Progenitor cell of endocrine pancreas (in vitro differentiated cells): Measurements from ENCODE around the gene ZSCAN25. TPM values are rescaled to one million over a fixed set of nuclear protein-coding genes. Genes with fewer than 3 reads are reported as not detected.
"Not testable (repeated sequence)": the region's sequence is repeated elsewhere in the genome, so short reads cannot be mapped to it uniquely, and the experiment has no call there.

ENCODE experiments used
- DNase-seq: peaks from one replicate; pipeline ENCODE4 v3.0.0; 2021; ENCODE audit warnings: low spot score; ENCODE audit not compliant: unreplicated experiment
- H3K27ac Mint-ChIP-seq: 2 replicates; pipeline ENCODE4 v1.8.0; 2021; ENCODE audit warnings: mild to moderate bottlenecking, moderate library complexity, mixed read lengths
- H3K27me3 Mint-ChIP-seq: 2 replicates; pipeline ENCODE4 v1.8.0; 2021; ENCODE audit warnings: mixed read lengths
- H3K36me3 Mint-ChIP-seq: 2 replicates; pipeline ENCODE4 v1.8.0; 2022; ENCODE audit warnings: mixed read lengths; ENCODE audit not compliant: insufficient read depth
- H3K4me1 Mint-ChIP-seq: 2 replicates; pipeline ENCODE4 v1.8.0; 2021; ENCODE audit warnings: low read depth, mixed read lengths
- H3K4me3 Mint-ChIP-seq: 2 replicates; pipeline ENCODE4 v1.8.0; 2021; ENCODE audit warnings: low read depth, mild to moderate bottlenecking, moderate library complexity, mixed read lengths
- H3K9me3 Mint-ChIP-seq: 2 replicates; pipeline ENCODE4 v1.8.0; 2021; ENCODE audit warnings: low read depth, mixed read lengths
- total RNA-seq: library from RNA; stranded (reverse); gene quantifications from 2 replicates; pipeline ENCODE4 v1.2.1, GENCODE V29; 2021
- TF ChIP-seq, protein P1 (sequence below): fragments of 200-600 bp; sonication (generic); IDR thresholded peaks from one replicate; pipeline ENCODE4 v1.5.0; 2021; ENCODE audit warnings: antibody characterized with exemption, mild to moderate bottlenecking; ENCODE audit not compliant: unreplicated experiment

Gene ZSCAN25
- total RNA-seq, 1 donor from 2014 or later: 27.9 TPM

DNA sequence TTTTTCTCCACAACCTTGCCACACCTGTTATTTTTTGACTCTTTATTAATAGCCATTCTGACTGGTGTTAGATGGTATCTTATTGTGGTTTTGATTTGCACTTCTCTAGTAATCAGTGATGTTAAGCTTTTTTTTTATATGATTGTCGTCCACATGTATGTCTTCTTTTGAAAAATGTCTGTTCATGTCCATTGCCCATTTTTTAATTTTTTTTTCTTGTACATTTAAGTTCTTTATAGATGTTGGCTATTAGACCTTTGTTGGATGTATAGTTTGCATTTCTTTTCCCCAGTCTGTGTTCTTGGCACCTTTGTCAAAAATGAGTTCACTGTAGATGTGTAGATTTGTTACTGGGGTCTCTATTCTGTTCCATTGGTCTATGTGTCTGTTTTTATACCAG lies 28.8 kb downstream of the ZSCAN25 start:
- no peaks in the 10 kb centered on the region for H3K27me3 Mint-ChIP-seq
- H3K36me3 Mint-ChIP-seq: peaks cover 18% of the 10 kb centered on the region
- no peaks in the 10 kb centered on the region for H3K4me1 Mint-ChIP-seq
- H3K4me3 Mint-ChIP-seq: no peak overlapping the region
- no peak for DNase-seq
- peaks cover 12% of the 10 kb centered on the region for H3K9me3 Mint-ChIP-seq
- H3K27ac Mint-ChIP-seq: no peak overlapping the region
- TF ChIP-seq, protein P1, sequence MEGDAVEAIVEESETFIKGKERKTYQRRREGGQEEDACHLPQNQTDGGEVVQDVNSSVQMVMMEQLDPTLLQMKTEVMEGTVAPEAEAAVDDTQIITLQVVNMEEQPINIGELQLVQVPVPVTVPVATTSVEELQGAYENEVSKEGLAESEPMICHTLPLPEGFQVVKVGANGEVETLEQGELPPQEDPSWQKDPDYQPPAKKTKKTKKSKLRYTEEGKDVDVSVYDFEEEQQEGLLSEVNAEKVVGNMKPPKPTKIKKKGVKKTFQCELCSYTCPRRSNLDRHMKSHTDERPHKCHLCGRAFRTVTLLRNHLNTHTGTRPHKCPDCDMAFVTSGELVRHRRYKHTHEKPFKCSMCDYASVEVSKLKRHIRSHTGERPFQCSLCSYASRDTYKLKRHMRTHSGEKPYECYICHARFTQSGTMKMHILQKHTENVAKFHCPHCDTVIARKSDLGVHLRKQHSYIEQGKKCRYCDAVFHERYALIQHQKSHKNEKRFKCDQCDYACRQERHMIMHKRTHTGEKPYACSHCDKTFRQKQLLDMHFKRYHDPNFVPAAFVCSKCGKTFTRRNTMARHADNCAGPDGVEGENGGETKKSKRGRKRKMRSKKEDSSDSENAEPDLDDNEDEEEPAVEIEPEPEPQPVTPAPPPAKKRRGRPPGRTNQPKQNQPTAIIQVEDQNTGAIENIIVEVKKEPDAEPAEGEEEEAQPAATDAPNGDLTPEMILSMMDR: no peak

DNA sequence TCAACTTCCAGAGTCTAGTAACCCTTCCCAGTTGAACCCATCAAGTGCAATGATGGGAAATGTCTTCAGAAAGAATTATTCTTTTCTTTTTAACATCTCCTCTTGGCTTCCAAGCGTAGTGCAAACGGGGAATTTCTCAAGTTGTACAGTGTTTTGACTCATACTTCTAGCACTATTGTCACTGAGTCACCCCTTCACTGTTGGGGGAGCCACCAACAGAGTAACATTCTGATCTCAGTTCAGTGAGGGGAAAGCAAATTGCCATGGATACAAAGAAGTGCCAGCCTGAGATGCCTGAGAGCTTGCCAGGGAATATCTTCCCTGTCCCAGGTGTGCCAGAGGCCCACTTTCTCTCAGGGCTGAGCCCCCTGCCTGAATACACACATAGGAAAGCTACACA lies 32.1 kb downstream of the ZSCAN25 start:
- Mint-ChIP-seq H3K4me1 (no peaks in the 10 kb centered on the region), H3K27ac (no peak overlapping the region)

DNA sequence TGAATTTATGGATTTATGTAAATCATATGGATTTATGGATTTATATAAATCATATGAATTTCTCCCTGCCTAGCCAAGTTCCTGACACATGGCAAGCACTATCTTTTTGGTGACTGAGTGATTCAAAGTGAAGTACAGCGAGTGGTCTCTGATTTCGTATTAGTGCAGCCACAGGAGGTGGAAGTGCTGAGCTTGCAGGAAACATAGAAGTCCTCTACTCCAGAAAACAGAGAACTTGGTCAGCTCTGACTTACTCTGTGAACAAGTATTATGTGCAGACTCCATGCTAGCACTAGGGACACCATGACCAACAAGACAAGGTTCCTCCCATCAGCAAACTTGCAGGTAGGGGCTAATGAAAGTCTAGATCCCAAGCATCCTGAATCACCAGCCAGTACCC lies 34.5 kb downstream of the ZSCAN25 start:
- H3K9me3 Mint-ChIP-seq: peaks cover 7% of the 10 kb centered on the region
- no peak overlapping the region for H3K4me3 Mint-ChIP-seq
- H3K27me3 Mint-ChIP-seq: no peaks in the 10 kb centered on the region
- TF ChIP-seq, protein P1: no peak
- peaks cover 10% of the 10 kb centered on the region for H3K36me3 Mint-ChIP-seq
- no peak for DNase-seq
- no peaks in the 10 kb centered on the region for H3K4me1 Mint-ChIP-seq
- H3K27ac Mint-ChIP-seq: no peak overlapping the region

More for the DNA sequence above, 32.1 kb downstream of the ZSCAN25 start:
- Mint-ChIP-seq H3K9me3 (peaks cover 15% of the 10 kb centered on the region), H3K27me3 (no peaks in the 10 kb centered on the region), H3K36me3 (peaks cover 18% of the 10 kb centered on the region), H3K4me3 (no peak overlapping the region)
- DNase-seq: no peak
- TF ChIP-seq, protein P1: no peak

DNA sequence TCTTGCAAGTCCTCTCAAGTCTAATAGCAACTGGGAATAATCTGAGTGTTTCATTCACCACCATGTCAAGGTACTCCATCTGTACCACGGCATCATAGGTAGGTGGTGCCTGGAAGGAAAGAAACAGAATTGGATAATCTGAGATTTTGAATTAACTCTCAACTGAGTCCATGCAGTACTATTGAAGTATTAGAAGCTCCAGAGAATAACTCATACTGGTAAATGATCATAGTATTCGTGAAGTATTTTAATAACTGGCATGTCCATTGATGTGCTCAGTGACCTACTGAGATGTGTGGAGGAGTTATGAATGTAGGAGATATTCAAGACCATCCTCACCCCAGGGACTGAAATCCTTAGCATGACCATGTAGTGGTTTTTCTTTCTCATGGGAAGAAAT lies 35.9 kb downstream of the ZSCAN25 start:
- Mint-ChIP-seq H3K27ac (no peak overlapping the region), H3K9me3 (peaks cover 16% of the 10 kb centered on the region), H3K27me3 (no peaks in the 10 kb centered on the region), H3K4me3 (no peak overlapping the region), H3K36me3 (peaks cover 17% of the 10 kb centered on the region), H3K4me1 (no peaks in the 10 kb centered on the region)
- DNase-seq: no peak
- TF ChIP-seq, protein P1: no peak

DNA sequence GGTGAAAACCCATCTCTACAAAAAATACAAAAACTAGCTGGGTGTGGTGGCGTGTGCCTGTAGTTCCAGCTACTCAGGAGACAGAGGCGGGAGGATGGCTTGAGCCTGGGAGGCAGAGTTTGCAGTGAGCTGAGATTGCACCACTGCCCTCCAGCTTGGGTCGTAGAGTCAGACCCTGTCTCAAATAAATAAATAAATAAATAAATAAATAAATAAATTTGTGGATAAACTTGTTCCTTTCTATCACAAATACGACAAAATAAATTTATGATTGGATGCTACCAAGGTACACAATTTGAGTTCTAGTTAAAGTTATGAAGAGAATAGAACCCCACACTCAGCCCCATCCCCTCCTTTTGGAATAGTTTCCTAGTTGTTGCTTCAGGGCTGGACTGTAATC lies 36.5 kb downstream of the ZSCAN25 start:
- not testable (repeated sequence) for DNase-seq, H3K4me3 Mint-ChIP-seq, H3K27ac Mint-ChIP-seq, H3K4me1 Mint-ChIP-seq, H3K27me3 Mint-ChIP-seq
- peaks cover 21% of the 10 kb centered on the region for H3K36me3 Mint-ChIP-seq
- peaks cover 18% of the 10 kb centered on the region for H3K9me3 Mint-ChIP-seq

DNA sequence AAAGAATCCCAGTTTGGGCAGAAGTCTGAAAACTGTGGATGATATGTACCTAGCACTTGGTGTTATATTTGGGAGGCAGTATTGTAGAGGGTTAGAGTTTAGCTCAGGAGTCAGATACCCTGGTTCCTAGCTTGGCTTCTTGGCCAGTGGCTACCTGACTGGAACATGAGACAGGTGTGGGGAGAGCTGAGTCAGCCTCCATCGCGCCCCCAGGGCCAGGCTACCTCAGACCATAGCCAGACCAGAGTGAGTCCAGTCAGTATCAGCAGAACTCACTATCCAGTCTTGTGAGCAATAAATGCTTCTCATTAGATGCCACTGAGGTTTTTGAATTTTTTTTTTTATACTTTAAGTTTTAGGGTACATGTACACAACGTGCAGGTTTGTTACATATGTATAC lies 37.0 kb downstream of the ZSCAN25 start:
- peaks cover 22% of the 10 kb centered on the region for H3K36me3 Mint-ChIP-seq
- no peak overlapping the region for H3K27ac Mint-ChIP-seq
- TF ChIP-seq, protein P1: no peak
- H3K27me3 Mint-ChIP-seq: no peaks in the 10 kb centered on the region
- peaks cover 20% of the 10 kb centered on the region for H3K9me3 Mint-ChIP-seq
- H3K4me3 Mint-ChIP-seq: no peak overlapping the region
- DNase-seq: no peak
- H3K4me1 Mint-ChIP-seq: no peaks in the 10 kb centered on the region

DNA sequence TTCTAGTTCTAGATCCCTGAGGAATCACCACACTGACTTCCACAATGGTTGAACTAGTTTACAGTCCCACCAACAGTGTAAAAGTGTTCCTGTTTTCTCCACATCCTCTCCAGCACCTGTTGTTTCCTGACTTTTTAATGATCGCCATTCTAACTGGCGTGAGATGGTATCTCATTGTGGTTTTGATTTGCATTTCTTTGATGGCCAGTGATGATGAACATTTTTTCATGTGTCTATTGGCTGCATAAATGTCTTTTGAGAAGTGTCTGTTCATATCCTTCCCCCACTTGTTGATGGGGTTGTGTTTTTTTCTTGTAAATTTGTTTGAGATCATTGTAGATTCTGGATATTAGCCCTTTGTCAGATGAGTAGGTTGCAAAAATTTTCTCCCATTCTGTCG lies 37.9 kb downstream of the ZSCAN25 start:
- Mint-ChIP-seq H3K9me3 (peaks cover 24% of the 10 kb centered on the region), H3K36me3 (peaks cover 26% of the 10 kb centered on the region)
- H3K27me3 Mint-ChIP-seq, H3K27ac Mint-ChIP-seq, H3K4me3 Mint-ChIP-seq, H3K4me1 Mint-ChIP-seq, DNase-seq: not testable (repeated sequence)

DNA sequence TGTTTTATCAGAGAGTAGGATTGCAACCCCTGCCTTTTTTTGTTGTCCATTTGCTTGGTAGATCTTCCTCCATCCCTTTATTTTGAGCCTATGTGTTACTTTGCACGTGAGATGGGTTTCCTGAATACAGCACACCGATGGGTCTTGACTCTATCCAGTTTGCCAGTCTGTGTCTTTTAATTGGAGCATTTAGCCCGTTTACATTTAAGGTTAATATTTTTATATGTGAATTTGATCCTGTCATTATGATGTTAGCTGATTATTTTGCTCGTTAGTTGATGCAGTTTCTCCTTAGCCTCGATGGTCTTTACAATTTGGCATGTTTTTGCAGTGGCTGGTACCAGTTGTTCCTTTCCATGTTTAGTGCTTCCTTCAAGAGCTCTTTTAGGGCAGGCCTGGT lies 41.1 kb downstream of the ZSCAN25 start:
- H3K36me3 Mint-ChIP-seq: peaks cover 37% of the 10 kb centered on the region
- H3K27me3 Mint-ChIP-seq, H3K4me3 Mint-ChIP-seq, H3K4me1 Mint-ChIP-seq, DNase-seq, H3K27ac Mint-ChIP-seq: not testable (repeated sequence)
- peaks cover 26% of the 10 kb centered on the region for H3K9me3 Mint-ChIP-seq
